GM08714 (cell line): ENCODE results near the gene PWWP2A.
"Not testable (repeated sequence)": the region's sequence is repeated elsewhere in the genome, so short reads cannot be mapped to it uniquely, and the experiment has no call there.

Source experiments
- H3K4me3 ChIP-seq: fragments of 200-500 bp; sonication (Bioruptor generic); 2 replicates; pipeline ENCODE4 v1.5.1; 2014; ENCODE audit warnings: mild to moderate bottlenecking, low read length, inconsistent platforms
- ZNF274 ChIP-seq: IDR thresholded peaks from 2 replicates; pipeline ENCODE4 v1.6.1; 2012; ENCODE audit warnings: mild to moderate bottlenecking, low read depth, low read length

Gene PWWP2A

DNA sequence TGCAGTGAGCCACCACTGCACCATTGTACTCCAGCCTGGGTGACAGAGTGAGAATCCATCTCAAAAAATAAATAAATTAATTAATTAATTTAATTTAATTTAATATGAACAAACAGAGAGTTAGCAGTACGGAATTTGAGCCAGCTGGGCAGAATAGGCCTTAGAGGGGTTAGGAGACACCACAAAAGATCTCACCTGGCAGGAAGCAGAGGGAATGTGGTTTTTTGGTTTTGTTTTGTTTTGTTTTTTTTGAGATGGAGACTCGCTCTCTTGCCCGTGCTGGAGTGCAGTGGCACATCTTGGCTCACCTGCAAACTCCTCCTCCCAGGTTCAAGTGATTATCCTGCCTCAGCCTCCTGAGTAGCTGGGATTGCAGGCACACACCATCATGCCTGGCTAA lies 31.8 kb upstream of the PWWP2A start:
- TF ChIP-seq ZNF274: no peak
- H3K4me3 ChIP-seq: no peak overlapping the region

DNA sequence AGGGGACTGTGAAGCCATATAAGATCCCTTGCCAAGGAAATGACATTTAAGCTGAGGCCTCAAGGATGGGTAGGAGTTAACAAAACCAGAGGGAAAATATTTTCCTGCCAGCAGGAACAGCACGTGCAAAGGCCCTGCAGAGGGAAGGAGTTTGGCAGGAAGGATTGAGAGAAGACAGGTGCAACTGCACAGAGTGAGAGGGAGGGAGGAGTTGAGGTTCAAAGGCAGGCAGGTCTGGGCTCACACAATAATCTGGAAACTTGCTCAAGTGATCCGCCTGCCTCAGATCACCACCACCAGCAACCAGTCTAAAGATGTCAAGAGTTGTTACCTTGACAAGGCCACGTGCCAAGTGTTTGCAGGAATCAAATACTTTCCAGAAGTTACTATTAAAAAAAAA lies 31.1 kb upstream of the PWWP2A start:
- TF ChIP-seq ZNF274: no peak
- H3K4me3 ChIP-seq: no peak overlapping the region

DNA sequence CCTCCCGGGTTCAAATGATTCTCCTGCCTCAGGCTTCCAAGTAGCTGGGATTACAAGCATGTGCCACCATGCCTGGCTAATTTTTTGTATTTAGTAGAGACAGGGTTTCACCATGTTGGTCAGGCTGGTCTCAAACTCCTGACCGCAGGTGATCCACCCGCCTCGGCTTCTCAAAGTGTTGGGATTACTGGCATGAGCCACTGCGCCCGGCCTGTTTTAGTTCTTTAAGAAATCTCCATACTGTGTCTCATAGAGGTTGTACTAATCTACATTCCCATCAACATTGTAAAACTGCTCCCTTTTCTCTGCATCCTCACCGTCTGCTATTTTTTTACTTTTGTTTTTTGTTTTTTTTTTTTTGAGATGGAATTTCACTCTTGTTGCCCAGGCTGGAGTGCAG lies 25.2 kb upstream of the PWWP2A start:
- not testable (repeated sequence) for H3K4me3 ChIP-seq

DNA sequence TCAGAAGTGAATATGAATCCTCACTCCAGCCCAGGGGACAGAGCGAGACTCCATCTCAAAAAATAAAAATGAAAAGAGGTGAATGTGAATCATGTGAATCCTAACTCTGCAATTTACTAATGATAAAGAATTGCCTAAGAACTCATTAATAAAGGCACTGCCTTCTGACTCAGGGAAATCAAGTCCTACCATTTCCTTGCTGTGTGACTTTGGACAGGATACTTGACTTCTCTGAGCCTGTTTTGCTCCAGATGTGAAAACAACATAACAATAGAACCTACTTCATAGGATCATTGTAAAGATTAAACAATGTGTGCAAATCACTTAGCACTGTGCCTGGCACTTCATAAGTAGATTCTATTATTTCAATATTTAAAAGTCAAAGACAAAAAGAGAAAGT lies 15.1 kb upstream of the PWWP2A start:
- no peak for TF ChIP-seq ZNF274
- no peak overlapping the region for H3K4me3 ChIP-seq

DNA sequence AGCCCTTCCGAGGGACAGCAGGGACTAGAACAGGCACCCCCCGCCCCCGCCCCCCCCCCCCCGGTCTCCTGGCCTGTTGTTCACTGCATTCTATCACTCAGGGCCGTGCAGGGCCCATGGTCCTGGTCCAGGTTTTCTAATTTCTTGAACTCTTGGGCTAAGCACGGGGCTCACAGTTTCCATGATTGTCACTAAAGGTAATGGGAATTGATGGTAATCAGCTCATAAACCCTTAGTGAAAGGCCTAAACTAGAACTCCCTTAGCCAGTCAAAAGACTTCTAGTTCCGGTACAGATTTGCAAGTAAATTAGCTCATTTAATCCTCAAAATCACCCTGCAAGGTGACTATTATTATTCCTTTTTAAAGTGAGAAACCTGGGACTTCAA lies 14.7 kb upstream of the PWWP2A start:
- H3K4me3 ChIP-seq: no peak overlapping the region
- no peak for TF ChIP-seq ZNF274

DNA sequence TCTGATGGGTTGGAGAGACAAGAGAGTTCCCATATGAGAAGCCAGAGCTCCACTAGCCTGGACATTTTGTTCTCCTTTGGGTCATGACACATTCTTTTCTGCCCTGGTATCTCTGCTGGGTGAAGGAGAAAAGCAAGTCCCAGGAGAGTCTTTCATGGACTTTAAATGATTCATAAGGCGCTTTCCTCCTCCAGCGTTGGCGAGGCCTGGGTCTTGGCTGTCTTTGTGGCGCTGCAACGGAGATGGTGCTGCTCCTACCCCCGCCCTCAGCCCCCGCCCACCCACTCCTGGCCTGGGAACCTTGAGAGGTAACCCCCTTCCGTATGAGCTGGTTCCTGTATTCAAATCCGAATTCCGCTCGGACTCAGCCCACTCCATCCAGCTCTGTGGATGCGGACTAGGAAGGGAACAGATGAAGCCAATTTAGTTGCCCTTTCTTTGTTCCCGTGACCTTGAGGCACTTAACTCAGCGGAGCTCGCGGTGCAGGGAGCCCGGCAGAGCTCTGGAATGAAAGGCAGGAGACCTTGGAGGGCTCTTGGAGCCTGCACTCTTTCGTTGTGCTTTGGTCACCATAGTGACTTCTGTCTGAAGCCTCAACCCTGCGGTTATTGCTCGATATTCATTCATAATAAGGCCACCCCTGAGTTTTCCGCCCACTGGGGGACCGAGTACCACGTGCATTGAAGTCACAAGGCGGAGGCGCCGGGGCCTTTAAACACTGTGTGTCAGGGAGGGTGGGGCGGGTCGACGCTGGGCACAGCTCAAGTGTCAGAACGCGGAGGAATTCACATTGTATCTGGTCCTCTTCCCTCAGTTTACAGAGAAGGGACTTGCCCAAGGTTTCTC lies 14.0 kb upstream of the PWWP2A start:
- no peak overlapping the region for H3K4me3 ChIP-seq
- no peak for TF ChIP-seq ZNF274

DNA sequence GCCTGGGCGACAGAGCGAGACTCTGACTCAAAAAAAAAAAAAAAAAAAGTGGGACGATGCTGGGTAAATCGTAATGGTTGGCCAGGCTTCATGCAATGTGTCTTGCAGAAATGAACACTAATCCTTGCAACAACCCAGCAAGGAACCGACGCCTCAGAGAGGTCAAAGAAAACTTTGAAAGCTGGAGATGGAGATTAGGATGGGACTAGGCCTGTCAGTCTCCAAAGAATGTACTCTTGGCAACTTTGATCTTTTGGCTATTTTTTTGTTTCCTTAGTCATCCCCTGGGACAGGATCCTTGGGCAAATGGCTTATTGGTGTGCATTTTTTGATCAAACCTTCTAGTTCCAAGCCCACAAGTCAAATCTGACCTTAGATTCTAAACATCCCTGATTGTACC lies 10.6 kb upstream of the PWWP2A start:
- no peak overlapping the region for H3K4me3 ChIP-seq
- no peak for TF ChIP-seq ZNF274

DNA sequence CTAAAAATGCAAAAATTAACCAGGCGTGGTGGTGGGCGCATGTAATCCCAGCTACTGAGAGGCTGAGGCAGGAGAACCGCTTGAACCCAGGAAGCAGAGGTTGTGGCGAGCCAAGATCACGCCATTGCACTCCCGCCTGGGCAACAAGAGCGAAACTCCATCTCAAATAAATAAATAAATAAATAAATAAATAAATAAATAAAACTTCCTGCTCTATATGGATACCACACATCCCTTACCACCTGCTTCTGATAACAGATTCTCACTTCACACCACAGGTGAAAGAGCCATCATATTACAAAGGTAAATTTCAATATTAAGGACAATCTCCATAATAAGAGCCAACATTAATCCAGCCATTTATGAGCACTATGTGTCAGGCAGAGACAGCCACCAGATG lies 9.4 kb upstream of the PWWP2A start:
- no peak overlapping the region for H3K4me3 ChIP-seq
- no peak for TF ChIP-seq ZNF274

DNA sequence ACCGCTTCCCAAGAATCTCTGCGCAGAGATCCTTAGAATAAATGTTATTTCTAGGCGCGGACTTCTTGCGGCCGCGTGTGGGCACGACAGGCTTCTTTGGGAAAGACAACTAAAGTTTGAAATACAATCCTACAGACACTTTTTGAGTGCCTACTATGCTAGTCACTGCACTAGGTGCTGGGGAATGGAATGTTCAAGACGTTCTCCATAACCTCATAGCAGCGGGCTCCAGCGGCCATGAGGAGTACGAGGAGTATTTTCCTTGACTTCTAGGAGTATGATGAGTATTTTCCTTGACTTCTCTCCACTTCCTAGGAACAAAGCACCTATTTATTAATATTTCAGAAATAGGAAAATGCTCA lies 636 bp upstream of the PWWP2A start:
- H3K4me3 ChIP-seq: peak overlapping the region; percentile 58; the same call in 1 of the 2 replicates
- no peak for TF ChIP-seq ZNF274

DNA sequence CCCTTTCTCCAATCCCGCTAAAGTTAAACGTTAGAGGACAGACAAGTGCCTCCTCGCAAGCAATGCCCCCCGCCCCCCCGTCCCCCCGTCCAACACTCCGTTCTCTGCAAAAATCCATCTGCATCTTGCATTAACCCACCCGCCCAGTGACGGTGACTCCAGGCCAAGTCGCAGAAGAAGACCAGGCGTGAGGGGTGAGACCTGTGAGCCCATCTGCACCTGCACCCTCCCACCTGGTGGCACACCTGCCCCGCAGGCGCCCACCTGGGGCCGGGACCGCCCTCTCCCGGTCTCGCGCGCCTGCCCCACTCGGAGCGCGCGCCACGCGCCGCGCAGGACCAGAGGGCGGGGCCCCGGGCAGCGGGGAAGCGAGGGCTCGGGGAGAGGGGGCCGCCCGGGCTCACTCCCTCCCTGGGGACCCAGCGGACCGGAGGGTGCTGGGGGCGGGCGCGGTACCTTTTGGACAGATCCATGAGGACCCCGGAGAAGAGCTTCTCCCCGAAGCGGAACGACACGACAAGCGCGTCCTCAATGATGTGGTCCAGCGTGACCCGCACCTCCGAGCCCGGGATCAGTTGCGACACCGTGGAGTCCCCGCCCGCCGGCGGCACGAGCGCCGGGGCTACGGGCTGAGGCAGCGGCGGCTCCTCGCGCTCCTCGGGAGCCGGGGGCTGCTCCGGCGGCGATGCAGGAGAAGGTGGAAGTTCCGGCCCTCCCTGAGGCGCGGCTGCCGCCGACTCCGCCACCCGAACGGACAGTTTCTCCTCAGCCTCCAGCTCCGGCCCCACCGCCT lies 705 bp downstream of the PWWP2A start:
- peak overlapping the region; percentile 88 for H3K4me3 ChIP-seq
- TF ChIP-seq ZNF274: no peak

DNA sequence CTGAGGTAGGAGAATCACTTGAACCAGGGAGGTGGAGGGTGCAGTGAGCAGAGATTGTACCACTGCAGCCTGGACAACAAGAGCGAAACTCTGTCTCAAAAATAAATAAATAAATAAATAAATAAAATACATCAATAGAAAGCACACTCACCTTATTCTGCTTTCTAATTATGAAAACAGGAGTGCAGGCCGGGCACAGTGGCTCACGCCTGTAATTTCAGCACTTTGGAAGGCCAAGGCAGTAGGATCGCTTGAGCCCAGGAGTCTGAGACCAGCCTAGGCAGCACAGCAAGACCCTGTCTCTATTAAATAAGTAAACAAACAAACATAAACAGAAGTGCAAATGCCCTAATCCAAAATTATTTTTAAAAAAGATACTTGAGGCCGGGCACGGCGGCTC lies 2.3 kb downstream of the PWWP2A start:
- no peak for TF ChIP-seq ZNF274
- H3K4me3 ChIP-seq: no peak overlapping the region

DNA sequence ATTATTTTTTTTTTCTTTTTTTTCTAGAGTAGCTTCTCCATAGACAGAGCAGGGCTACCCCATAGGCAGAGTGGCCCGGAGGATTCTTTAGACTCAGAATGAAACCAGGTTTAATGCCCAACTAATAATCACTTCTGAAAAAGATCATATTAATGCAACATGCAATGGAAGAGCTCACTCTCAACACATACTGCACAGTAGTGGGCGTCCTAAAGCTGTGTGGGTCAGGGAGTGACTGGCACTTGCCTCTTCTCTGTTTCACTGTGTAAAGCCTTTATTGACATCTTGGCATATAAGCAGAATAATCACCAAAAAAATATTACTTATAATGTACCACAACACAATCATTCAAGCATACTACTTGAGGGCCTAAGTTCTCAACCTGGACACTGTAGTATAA lies 11.1 kb downstream of the PWWP2A start:
- no peak for TF ChIP-seq ZNF274
- H3K4me3 ChIP-seq: no peak overlapping the region

DNA sequence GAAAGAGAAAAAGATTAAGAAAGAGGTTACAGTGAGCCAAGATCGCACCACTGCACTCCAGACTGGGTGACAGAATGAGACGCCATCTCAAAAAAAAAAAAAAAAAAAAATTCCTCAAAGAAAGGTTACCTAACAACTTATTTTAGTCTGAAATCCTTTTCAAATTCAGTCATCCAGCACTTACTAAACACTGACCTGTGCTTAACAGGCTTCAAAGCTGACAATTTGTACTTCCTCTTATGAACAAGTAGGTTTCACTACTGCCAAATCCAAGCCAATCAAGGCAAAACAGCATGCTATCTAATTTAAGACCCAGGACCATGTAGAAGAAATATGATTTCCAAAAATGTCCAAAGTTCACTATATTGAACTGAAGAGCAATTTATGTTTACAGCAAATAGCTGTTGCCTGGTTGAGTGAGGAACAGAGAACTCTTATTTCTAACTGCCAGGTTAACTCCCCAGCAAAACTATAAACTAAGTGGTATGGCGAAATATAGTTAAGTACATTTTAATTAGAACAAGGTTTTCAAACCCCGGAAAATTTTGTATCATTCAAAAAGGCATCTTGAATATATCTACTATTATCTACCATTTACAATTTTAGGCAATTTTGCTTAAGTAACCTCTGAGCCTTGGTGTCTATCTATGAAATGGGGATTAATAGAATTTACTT lies 13.4 kb downstream of the PWWP2A start:
- no peak overlapping the region for H3K4me3 ChIP-seq

DNA sequence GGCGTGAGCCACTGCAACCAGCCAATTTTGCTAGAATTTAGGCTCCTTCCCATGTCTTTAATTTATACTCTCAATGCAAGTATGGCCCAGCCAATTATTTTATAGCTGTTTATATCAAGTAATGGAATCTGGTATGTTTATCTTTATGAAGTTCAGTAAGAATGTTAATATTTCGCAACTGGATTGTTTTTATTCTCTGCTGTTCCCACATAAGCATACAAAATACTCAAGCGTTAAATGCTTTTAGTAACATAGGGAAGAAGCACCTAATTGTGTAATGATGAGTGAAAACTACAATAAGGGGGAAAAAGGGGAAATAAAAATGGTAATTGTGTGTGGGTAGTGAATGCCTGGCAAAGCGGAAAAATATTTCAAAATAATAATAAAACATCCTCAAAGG lies 21.3 kb downstream of the PWWP2A start:
- no peak for TF ChIP-seq ZNF274
- H3K4me3 ChIP-seq: no peak overlapping the region; the same call in 1 of the 2 replicates

More for the DNA sequence above, 13.4 kb downstream of the PWWP2A start:
- TF ChIP-seq ZNF274: no peak

DNA sequence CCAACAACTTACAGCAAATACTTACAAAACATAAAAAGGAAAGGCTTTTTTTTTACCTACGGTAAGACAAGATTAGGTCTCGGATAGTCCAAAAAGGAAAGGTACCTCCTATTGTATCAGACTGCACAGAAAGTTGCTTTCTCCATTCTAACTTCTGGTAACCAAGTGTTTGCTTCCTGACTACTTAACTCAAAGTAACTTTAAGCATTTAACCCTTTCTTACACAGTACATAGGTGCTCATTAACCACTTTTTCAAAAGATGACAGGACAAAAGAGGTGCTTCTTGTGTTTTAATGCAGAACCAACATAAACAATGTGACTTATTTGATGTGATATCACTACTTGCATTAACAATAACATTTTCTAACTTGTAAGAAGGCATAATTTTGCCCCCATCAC lies 23.1 kb downstream of the PWWP2A start:
- H3K4me3 ChIP-seq: no peak overlapping the region
- no peak for TF ChIP-seq ZNF274
